Left cardiac atrium (tissue), 4 donors: ENCODE measurements around the gene TOM1L2. TPM values are rescaled to one million over a fixed set of nuclear protein-coding genes. Genes with fewer than 3 reads are reported as not detected.
"Not testable (repeated sequence)": the region's sequence is repeated elsewhere in the genome, so short reads cannot be mapped to it uniquely, and the experiment has no call there.

Experiments
- ATAC-seq, 2 donors: fragments of 200-7000 bp; cut with Tn5 transposase; one replicate each; pipeline ENCODE4 v1.9.1; 2020; ENCODE audit warnings: mild to moderate bottlenecking in 2 of 2, moderate library complexity in 2 of 2
- DNase-seq: peaks from one replicate; pipeline ENCODE4 v3.0.0-alpha.2; 2020
- intact Hi-C, 2 donors: fragments of 100-400 bp; cut with DNase I; formaldehyde crosslinking; loops; one replicate each; pipeline versions ENCODE4 v1.14.1 to v1.15.1; 2022 to 2023
- total RNA-seq, 2 donors: library from RNA; stranded (reverse); fragmentation: NEBNext Ultra II Directional; extraction: Animal tissue kit (Norgen Biotek cat#: 25700); gene quantifications; one replicate each; pipeline ENCODE4 v1.2.1, GENCODE V29; 2021
- donor health status: DM: no; HTN: yes; CAD: no.
- donor health status: DM: no; HTN: yes; CAD: no; lungs with severe emphysema.
- donor health status: DM: yes; HTN: yes; CAD: no.
- donor health status: Dilated cardiomyopathy.

The TOM1L2 gene
- total RNA-seq, 2 donors from 2014 or later, result 179 to 183 TPM

- no peak for DNase-seq
- ATAC-seq, result no peak
Observed at GRCh38 chr17:17999364-18000029, 27.3 kb upstream of the TOM1L2 start.

DNA sequence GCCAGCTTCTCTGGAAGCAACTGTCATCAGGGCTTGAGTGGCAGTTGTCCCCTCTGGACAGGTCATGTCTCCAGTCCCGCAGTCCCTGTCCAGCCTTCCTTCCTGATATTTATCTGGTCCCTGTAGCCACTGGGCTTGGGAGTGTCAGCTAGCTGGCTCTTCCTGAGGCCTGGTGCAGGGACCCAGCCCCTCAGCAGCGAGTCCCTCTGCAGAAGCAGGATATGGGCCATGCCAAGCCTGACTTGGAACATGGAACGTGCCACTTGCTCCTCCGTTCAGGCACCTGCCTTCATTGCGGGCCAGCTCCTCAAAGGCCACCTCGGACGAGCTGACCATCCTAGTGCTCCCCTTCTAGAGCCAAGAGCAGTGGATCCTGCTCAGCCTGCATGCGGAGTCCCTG, 26.7 kb upstream of the TOM1L2 start:
- intact Hi-C loops, result no loop called here
- ATAC-seq (no peak), DNase-seq (no peak)

More at GRCh38 chr17:17999364-18000029, 27.3 kb upstream of the TOM1L2 start:
- intact Hi-C loops, result no loop called here

GRCh38 chr17:17995887-17996286, 23.7 kb upstream of the TOM1L2 start:
- intact Hi-C loops, result loop anchor here in 1 of 2 donors (2.0 kb wide), 1 partner anchor 37 kb away; no protein-coding TSS in a partner anchor
- not testable (repeated sequence) for DNase-seq, ATAC-seq

DNA sequence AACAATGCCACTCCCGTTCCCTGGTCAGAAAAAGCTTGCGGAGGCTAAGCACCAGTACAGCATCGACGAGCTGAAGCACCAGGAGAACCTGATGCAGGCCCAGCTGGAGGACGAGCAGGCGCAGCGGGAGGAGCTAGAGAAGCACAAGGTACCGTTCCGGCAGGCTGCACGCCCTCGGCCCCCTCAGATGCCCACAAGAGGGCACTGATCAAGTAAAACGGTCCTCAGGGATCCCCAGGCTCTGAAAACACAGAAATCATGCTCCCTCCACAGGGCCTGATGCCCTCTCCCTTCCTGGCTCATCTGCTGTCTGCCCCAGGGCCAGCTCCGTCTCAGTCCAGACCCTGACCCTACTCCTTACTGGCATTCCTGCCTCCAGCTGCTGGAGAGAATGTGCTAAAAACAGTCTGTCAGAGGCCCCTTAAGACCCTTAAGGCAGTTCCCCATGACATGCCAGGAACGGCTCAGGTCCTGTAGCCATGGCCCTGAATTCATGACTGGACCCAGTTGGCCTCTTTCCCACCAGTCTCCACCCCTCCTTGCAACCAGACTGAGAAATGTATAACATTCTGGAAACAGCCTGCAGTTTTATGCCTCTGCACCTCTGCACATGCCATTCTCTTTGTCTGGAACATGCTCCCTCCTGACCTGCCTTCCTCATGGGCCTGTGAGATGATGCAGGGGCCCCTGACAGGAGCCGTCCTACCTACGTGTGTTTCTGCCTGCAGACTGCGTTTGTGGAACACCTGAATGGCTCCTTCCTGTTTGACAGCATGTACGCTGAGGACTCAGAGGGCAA, 22.3 kb upstream of the TOM1L2 start:
- intact Hi-C loops, result loop anchor here in 1 of 2 donors (2.0 kb wide), 1 partner anchor 38 kb away; no protein-coding TSS in a partner anchor
- no peak for DNase-seq
- ATAC-seq, result peak; percentile 38 to 80

DNA sequence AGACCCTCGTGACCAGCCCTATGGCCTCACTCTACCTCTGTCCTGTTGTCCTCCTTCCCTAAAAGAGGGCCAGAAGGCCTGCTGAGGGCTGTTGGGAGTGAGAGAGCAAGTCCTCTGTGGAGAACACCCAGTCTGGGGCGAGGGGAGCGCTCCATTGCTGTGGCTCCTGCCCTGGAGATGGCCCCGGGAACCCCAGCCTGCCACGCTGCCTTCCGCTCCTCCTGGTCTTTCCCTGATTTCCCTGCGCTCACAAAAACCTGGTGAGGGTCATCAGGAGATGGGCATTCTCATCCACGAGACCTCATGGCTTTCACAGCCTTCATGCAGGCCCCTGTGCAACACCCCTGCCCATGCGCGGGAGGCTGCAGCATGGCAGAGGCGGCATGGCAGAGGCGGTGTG, 21.7 kb upstream of the TOM1L2 start:
- ATAC-seq, result peak in 1 of 2 donors; percentile 9
- intact Hi-C loops, result loop anchor here in 1 of 2 donors (2.0 kb wide), 1 partner anchor 39 kb away; no protein-coding TSS in a partner anchor
- DNase-seq, result no peak

DNA sequence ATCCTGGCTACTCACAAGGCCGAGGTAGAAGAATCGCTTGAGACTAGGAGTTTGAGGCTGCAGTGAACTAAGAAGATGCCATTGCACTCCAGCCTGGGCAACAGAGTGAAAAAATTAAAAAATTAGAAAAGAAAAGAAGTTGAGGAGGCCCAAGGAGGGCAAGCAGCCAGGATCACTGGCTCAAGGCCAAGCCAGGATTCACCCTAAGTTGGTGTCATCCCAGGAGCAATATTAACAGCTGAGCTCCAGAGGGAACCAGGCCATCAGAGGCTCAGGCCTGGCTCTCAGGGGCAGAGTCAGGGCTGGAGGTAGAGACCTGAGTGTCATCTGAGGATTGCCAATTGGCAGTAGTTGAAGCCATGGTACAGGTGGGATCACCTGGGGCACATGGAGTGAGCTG, 21.2 kb upstream of the TOM1L2 start:
- ATAC-seq (no peak), DNase-seq (no peak)
- intact Hi-C loops, result no loop called here

DNA sequence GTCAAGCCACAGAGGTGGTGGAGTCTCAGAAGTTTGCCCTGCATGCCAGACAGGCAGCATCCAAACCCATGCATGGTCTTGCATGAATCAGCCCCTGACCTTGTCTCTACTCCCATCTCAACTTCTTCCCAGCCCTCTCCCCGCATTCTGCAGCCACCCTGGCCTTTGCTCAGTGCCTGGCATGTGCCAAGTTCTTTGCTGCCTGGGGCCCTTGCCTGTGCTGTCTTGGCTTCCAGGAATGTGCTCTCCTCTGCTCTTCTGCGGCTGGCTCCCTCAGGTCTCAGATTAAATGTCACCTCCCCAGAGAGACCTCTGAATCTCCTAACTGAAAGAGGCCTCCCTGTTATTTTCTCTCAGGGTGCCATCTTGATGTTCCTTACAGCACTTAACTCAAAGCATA, 18.1 kb upstream of the TOM1L2 start:
- intact Hi-C loops, result no loop called here
- ATAC-seq, result no peak
- no peak for DNase-seq

DNA sequence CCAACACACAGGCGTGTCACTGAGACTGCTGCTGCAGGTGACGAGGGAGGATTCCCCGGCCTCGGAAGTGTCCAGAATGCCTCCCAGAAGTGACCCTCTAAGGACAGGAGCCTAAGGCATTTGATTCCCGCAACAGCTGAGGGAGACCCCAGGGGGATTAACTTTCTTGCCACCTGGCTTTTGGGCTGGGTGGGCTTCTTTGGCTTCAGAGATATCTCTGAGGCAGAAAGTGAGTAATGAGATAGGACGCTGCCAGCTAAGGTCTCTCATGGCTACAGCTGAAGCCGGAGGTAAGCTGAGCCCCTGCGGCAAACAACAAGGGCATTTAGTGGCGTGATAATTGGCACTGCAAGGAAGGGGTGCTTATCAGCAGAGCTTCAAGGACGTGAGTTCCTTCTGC, 17.4 kb upstream of the TOM1L2 start:
- DNase-seq (no peak), ATAC-seq (no peak)
- intact Hi-C loops, result no loop called here

GRCh38 chr17:17989081-17989480, 16.9 kb upstream of the TOM1L2 start:
- DNase-seq (no peak), ATAC-seq (no peak)
- intact Hi-C loops, result no loop called here

DNA sequence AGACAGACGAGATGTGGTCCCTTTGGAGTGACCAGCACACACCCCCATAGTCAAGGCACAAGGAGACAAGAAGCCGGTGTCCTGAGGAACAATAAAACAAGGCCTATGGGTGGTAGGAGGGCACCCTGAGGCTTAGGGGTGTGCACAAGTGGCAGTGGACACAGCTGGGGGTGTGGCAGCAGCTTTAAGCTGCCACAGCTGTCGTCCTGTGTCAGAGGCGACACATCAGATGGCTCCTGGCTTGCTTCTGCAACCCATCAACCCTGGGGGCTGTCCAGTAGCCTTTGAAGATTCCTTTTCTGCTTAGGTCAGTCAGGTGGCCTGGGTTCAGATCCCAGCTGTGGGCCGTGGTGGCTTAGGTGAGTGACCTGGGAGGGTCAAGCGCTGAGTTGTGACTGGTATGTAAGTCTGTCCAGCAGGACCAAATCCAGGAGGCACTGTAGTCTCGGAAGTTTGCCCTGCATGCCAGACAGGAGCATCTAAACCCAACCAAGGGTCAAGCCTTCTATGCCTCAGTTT, 16.3 kb upstream of the TOM1L2 start:
- ATAC-seq (no peak), DNase-seq (no peak)
- intact Hi-C loops, result no loop called here

DNA sequence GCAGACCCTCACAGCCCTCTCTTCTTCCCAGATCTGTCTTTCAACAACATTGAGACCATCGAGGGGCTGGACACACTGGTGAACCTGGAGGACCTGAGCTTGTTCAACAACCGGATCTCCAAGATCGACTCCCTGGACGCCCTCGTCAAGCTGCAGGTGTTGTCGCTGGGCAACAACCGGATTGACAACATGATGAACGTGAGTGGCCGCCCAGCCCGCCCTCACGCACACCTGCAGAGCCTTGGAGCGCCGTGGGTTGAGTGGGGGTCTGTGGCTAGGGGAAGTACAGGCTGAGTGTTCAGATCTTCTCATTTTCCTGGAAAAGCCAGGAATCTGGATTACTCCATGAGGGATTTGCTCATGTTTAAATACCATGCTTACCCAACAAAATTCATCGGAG, 15.7 kb upstream of the TOM1L2 start:
- no peak for DNase-seq
- no peak for ATAC-seq
- intact Hi-C loops, result no loop called here

DNA sequence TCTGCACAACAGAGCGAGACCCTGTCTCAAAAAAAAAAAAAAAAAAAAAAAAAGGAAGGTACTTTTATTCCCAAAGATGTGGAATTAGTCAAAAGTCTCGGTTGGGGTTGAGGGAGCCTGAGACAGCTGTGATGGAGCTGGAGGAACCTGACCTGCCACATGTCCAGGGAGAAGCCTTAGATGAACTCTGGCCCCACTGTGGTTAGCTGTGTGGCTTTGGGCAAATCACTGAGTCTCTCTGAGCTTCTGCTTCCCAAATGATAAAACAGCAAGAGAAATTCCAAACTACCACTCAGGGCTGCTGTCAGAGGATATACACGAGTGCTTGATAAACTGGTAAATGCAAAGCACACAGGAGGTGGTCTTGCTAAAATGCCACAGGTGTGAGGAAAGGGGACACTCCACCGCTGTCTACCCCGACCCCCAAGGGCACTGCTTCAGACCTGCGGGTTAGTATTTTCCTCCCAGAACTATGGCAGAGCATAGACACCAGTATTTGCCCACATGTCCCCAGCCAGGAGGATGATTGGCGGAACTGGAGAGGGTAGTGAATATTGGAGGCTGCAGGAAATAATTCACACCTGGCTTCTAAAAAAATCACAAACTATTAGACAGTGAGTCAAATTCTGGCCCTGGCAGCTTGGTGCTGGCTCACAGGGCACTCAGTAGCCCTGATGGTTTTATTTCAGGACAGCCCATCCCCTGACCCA, 15.1 kb upstream of the TOM1L2 start:
- ATAC-seq (no peak), DNase-seq (no peak)
- intact Hi-C loops, result no loop called here

DNA sequence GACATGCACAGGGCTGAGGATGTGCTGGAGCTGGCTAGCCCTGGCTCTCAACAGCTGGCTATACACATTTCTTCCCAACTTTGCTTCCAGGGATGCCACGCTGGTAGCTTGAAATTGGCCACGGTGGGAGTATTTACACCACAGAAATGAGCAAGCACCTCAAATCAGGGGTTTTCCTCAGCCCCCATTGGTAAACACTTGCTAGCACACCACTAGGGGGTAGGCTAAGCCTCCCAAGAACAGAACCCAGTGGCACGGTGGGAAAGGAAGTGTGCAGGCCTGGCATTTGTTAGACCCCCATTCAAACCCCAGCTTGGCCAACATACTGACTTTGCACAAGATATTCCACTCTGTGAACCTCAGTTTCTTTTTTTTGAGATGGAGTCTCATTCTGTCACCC, 13.4 kb upstream of the TOM1L2 start:
- ATAC-seq (no peak), DNase-seq (no peak)
- intact Hi-C loops, result no loop called here

GRCh38 chr17:17985153-17985552, 13.0 kb upstream of the TOM1L2 start:
- ATAC-seq, result no peak
- no peak for DNase-seq
- intact Hi-C loops, result no loop called here

DNA sequence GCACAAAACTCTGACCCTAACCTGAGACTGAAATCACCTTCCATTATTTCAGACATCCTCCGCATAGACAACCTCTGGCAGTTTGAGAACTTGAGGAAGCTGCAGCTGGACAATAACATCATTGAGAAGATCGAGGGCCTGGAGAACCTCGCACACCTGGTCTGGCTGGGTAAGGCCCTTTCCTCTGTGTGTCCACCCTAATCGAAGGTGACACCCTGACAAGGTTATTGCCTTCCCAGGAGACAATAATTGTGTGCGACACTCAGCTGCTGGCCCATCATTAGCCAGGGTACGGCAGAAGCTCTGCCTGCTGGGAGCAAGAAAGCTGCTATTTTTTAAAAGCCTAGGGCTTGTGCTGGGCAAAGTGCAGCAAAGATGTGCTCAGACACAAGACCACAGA, 11.6 kb upstream of the TOM1L2 start:
- intact Hi-C loops, result no loop called here
- DNase-seq (no peak), ATAC-seq (no peak)

GRCh38 chr17:17983376-17983775, 11.2 kb upstream of the TOM1L2 start:
- no peak for DNase-seq
- intact Hi-C loops, result no loop called here
- ATAC-seq, result no peak

GRCh38 chr17:17982801-17983200, 10.6 kb upstream of the TOM1L2 start:
- DNase-seq (no peak), ATAC-seq (no peak)
- intact Hi-C loops, result no loop called here

GRCh38 chr17:17981330-17981729, 9.1 kb upstream of the TOM1L2 start:
- ATAC-seq (no peak), DNase-seq (no peak)
- intact Hi-C loops, result no loop called here

- ATAC-seq (no peak), DNase-seq (no peak)
- intact Hi-C loops, result no loop called here
Observed at GRCh38 chr17:17979778-17980177, 7.6 kb upstream of the TOM1L2 start.
